IPS-15b (cell line): Measurements from ENCODE around the gene NCKAP5L.

ENCODE experiments used
- H3K27me3 ChIP-seq: one replicate; pipeline ENCODE4 v1.6.1; 2013; ENCODE audit warnings: low read length; ENCODE audit not compliant: control insufficient read depth, insufficient read depth
- H3K36me3 ChIP-seq: one replicate; pipeline ENCODE4 v1.6.1; 2013; ENCODE audit warnings: low read length; ENCODE audit not compliant: control insufficient read depth, insufficient read depth
- H3K4me1 ChIP-seq: one replicate; pipeline ENCODE4 v1.6.1; 2013; ENCODE audit warnings: mild to moderate bottlenecking, low read length; ENCODE audit not compliant: control insufficient read depth, insufficient read depth
- H3K4me3 ChIP-seq: one replicate; pipeline ENCODE4 v1.5.1; 2013; ENCODE audit warnings: low read depth, low read length
- H3K9ac ChIP-seq: one replicate; pipeline ENCODE4 v1.6.1; 2013; ENCODE audit warnings: low read depth, mild to moderate bottlenecking, low read length
- H3K9me3 ChIP-seq: one replicate; pipeline ENCODE4 v1.6.1; 2013; ENCODE audit warnings: mild to moderate bottlenecking, low read length; ENCODE audit not compliant: control insufficient read depth, insufficient read depth

NCKAP5L gene

DNA sequence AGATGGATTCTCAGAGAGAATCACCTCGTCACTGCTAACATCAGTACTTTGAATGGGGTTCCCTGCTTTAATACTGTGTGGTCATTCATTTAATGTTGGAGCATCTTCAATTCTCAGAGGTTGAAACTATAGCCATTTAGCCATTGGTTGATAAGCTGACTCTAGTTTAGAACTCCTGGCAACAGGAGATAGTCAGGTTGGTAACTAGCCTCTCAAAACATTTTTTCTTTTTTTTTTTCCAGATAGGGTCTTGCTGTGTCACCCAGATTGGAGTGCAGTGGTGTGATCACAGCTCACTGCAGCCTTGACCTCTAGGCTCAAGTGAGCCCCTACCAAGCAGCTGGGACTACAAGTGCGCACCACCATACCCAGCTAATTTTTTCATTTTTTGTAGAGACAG is 3.5 kb upstream of the NCKAP5L start:
- Histone ChIP-seq H3K9me3 (no peaks in the 10 kb centered on the region), H3K9ac (no peak overlapping the region)

DNA sequence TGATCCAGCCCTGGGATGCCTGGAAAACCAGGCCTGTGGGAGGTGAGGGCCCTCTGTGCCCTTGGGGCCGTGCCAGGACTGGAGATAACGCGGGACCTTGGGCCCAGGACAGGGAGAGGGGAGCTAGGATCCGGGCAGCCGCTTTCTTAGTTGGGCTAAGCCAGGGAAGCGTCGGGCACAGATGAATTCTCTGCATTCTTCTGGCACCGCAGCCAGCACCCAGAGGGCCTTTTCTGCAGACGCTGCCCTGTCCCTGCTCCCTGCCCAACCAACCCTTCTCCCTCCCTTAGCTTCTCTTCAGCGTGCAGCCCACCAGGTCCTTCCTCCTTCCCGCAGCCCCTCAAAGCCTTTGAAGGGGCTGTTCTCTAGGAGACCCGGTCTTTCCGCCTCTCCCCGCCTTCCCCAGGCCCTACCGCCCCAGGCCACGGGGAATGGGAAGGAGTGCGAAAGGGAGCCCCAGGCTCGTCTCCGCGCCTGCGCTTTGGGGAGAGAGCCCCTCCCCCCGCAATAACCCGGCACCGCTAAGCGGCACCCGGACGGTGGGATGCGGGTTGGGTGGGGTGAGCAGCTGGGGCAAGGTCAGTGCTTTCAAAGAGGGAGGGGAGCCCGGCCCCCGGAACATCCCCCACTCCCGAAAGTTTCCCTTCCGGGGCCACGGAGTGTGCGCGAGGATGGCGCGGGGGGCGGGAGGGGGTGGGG is 663 bp downstream of the NCKAP5L start:
- H3K9ac ChIP-seq: peak overlapping the region; percentile 89
- H3K36me3 ChIP-seq: peaks cover 3% of the 10 kb centered on the region
- H3K4me3 ChIP-seq: peak overlapping the region; percentile 62
- H3K27me3 ChIP-seq: no peaks in the 10 kb centered on the region
- peaks cover 13% of the 10 kb centered on the region for H3K4me1 ChIP-seq
- no peaks in the 10 kb centered on the region for H3K9me3 ChIP-seq

More for the DNA sequence above, 3.5 kb upstream of the NCKAP5L start:
- Histone ChIP-seq H3K4me1 (no peaks in the 10 kb centered on the region), H3K36me3 (no peaks in the 10 kb centered on the region), H3K4me3 (no peak overlapping the region), H3K27me3 (no peaks in the 10 kb centered on the region)

DNA sequence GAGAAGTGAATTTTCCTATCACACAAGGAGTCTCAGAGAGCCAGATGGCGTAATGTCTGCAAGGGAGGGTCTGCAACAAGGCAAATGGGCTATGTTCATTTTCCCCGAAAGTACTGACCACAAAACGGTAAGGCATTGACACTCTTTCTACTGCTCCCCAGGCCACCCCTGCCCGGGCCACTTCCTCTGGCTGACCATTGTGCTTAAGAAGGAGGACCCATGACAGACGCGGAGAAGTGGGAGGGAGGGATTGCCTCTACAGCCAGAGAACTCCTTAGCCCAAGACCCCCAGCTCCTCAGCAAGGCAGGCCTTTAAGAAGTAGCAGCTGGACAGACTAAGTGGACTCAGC is 1.2 kb downstream of the NCKAP5L start:
- no peaks in the 10 kb centered on the region for H3K27me3 ChIP-seq
- no peaks in the 10 kb centered on the region for H3K9me3 ChIP-seq
- peak overlapping the region; percentile 62 for H3K4me3 ChIP-seq
- peak overlapping the region; percentile 89 for H3K9ac ChIP-seq
- peaks cover 3% of the 10 kb centered on the region for H3K36me3 ChIP-seq
- H3K4me1 ChIP-seq: peaks cover 15% of the 10 kb centered on the region

DNA sequence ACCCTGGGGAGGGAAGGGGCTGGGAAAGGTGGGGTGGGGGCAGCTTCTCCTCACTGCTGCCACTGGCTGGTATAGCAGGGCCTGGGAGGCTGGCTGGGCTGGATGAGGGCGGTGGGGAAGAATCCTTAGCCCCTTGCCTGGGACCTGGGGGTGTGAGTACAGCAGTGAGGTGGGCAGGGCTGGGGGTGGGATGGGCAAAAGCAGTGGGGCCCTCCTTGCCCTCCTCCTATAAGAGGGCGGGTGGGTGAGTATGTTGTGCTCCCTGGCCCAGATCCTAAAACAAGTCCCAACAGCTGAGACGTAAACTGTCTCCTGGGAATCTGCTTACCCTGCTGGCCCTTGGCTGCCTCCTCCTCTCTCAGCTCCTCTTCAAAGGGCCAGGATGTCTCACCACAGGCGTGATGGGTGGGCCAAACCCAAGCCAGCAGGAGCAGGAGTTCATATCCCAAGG is 2.2 kb downstream of the NCKAP5L start:
- H3K4me1 ChIP-seq: peaks cover 23% of the 10 kb centered on the region
- no peak overlapping the region for H3K9ac ChIP-seq
- peaks cover 3% of the 10 kb centered on the region for H3K36me3 ChIP-seq
- H3K4me3 ChIP-seq: no peak overlapping the region
- H3K9me3 ChIP-seq: no peaks in the 10 kb centered on the region
- no peaks in the 10 kb centered on the region for H3K27me3 ChIP-seq

DNA sequence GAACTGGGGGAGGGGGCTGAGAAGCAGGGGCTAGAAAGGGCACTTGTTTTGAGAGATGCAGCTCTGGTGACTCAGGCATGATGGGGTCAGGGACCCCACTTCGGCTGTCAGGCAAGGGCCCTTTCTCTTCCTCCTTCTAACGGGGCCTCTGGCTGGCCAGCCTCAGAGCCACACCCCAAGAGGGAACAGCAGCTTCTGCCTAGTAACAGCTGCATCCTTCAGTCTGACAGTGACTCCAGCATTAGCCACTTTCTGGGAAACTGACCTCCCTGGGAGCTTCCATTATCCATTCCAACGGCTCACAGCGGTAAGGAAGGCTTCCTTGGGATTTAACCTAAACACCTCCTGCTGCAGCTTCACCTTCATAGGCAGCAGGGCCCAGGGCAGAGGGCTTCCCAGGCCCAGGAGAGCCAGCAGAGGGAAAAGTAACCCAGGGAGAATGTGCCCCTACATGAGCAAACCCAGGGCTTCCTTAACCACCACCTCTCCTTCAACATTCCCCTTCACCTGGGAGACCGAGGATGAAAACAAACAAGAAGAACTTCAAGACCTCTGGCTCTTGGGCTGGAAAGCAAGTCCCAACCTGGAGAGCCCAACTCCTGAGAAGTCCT is 2.7 kb downstream of the NCKAP5L start:
- peak overlapping the region; percentile 37 for H3K9ac ChIP-seq
- peaks cover 3% of the 10 kb centered on the region for H3K36me3 ChIP-seq
- peaks cover 23% of the 10 kb centered on the region for H3K4me1 ChIP-seq
- peak overlapping the region; percentile 18 for H3K4me3 ChIP-seq
- H3K27me3 ChIP-seq: no peaks in the 10 kb centered on the region
- H3K9me3 ChIP-seq: no peaks in the 10 kb centered on the region

DNA sequence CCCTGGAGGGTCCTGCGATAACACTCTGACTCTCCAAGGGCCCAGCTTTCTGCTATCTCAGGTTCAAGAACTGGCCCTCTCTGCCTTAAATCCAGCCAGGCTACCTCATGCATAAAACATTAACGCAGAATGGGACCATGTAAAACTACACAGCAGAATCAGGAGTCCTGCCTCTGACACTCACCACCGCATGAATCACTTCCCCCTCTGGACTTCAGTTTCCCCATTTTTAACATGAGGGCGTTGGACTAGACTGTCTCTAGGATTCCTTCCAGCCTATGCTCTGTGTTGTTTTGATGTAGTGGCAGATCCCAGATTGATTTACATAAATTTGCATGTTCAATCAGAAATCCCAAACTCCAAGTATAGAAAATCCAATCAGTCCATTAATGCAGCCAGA is 3.3 kb downstream of the NCKAP5L start:
- H3K36me3 ChIP-seq: peaks cover 3% of the 10 kb centered on the region
- H3K9ac ChIP-seq: peak overlapping the region; percentile 37
- no peaks in the 10 kb centered on the region for H3K27me3 ChIP-seq
- peak overlapping the region; percentile 18 for H3K4me3 ChIP-seq
- H3K4me1 ChIP-seq: peaks cover 23% of the 10 kb centered on the region
- H3K9me3 ChIP-seq: no peaks in the 10 kb centered on the region

DNA sequence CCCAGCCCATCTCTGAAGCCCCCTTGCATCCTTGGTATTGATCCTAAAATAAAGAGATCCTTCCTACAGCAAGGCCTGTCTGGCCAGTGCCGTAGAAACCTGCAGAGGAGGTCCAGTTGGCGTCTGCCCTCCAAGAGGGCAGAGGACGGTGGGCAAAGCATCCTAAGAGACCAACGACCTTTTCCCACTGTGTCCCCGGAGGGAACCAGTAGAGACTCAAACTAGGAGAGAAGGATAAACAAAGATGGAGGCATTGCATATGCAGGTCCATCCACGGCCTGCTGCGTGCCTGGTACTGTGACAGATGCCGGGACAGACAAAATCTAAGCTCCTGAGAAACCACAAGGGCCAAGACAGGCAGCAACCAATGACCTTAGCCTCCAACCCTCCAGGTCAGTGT is 3.8 kb downstream of the NCKAP5L start:
- Histone ChIP-seq H3K27me3 (no peaks in the 10 kb centered on the region), H3K4me3 (no peak overlapping the region), H3K36me3 (peaks cover 3% of the 10 kb centered on the region), H3K9ac (no peak overlapping the region), H3K4me1 (peaks cover 23% of the 10 kb centered on the region), H3K9me3 (no peaks in the 10 kb centered on the region)

DNA sequence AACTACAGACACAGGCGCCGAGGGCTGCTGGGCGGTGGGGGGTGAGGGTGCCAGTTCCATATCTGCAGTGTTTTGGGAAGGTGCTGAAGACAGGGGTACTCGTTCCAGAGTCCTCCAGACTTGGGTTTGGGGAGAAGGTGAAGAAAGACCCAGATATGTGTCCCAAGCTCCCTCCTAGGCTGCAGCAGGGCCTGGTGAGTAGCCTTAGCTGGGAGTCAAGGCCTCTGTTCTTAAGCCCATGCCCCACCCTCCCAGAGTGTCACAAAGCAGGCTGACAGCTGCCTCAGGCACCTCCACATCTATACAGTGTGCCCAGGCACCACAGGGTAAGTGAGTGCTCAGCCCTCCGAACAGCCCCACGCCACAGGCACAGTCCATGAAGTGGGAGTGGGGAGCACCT is 4.3 kb downstream of the NCKAP5L start:
- H3K4me1 ChIP-seq: peaks cover 23% of the 10 kb centered on the region
- no peaks in the 10 kb centered on the region for H3K27me3 ChIP-seq
- peaks cover 3% of the 10 kb centered on the region for H3K36me3 ChIP-seq
- H3K4me3 ChIP-seq: no peak overlapping the region
- no peaks in the 10 kb centered on the region for H3K9me3 ChIP-seq
- H3K9ac ChIP-seq: no peak overlapping the region

DNA sequence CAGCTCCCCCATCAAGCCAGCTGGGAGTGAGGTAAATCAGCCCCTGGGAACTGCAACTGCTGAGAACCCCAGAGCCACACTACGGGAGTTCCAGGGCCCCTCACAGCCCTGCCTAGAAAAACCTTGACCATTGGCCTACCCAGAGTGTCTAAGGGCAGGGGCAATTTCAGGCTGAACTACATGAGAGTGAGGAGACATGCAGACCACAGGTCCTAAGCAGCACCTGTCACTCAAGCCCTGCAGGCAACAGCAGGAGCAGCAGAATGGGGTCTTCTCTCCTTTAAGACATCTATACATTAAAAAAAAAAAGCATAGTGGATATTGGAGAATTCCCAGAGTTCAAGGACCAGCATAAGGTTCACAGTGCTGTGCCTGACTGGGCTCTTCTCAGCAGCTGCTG is 4.9 kb downstream of the NCKAP5L start:
- no peaks in the 10 kb centered on the region for H3K27me3 ChIP-seq
- no peaks in the 10 kb centered on the region for H3K9me3 ChIP-seq
- H3K36me3 ChIP-seq: peaks cover 3% of the 10 kb centered on the region
- H3K9ac ChIP-seq: no peak overlapping the region
- H3K4me3 ChIP-seq: no peak overlapping the region
- H3K4me1 ChIP-seq: peaks cover 23% of the 10 kb centered on the region

DNA sequence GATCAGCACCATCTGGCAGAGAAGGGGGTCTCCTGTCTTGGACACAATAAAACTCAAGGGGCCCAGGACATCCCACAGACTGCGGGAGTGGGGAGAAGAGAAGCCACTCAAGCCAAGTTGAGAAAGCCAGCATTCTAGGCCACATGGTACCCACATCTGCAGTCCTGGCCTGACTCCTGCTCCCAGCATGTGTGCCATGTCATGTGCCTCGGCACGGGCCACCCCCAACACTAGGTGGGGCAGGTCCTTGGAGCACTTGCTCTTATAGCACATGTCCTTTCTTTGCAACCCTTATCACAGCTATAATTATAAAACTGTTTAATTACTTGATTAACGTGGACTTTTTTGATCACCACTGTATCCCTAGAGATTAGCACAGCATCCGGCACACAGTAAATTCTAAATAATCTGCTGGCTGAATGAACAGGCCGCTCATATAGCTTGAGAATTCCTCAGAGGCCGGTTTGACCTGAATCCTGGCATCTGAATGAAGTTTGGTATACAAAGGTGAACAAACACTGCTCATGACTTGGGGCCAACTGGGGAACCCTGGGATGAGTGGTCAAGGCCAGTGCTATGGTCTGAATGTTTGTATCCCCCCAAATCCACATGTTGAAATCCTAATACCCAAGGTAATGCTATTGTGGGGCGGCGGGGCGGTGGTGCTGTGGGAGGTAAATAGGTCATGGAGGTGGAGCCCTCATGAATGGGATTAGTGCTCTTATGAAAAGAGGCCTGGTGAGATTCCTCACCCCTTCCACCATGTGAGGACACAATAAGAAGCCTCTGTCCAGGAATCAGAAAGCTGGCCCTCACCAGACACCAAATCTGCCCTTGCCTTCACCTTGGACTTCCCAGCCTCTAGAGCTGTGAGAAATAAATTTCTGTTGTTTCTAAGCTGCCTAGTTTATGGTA is 6.6 kb downstream of the NCKAP5L start:
- Histone ChIP-seq H3K4me1 (peaks cover 23% of the 10 kb centered on the region), H3K9ac (no peak overlapping the region), H3K27me3 (no peaks in the 10 kb centered on the region), H3K9me3 (no peaks in the 10 kb centered on the region), H3K4me3 (no peak overlapping the region), H3K36me3 (peaks cover 3% of the 10 kb centered on the region)

DNA sequence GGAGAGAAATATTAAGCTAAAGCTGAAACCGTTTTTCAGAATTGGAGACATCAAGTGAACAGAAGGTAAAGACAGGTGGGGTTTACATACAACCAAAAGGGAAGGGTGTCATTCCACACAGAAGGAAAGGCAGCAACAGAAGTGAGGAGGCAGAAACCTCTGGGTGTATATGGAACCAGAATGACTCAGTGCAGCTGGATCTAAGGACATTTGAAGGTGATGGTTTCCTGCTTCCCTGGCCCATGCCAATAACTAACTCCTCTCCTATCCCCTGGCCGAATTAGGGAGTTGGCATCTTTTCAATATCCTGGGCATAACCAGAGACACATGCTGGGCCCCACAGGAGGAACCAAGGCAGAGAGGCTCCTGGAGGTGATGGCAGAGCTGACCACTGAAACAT is 8.4 kb downstream of the NCKAP5L start:
- Histone ChIP-seq H3K36me3 (peaks cover 3% of the 10 kb centered on the region), H3K4me1 (peaks cover 13% of the 10 kb centered on the region), H3K9ac (no peak overlapping the region), H3K4me3 (no peak overlapping the region), H3K27me3 (no peaks in the 10 kb centered on the region), H3K9me3 (no peaks in the 10 kb centered on the region)
